WI38 (cell line): Measurements from ENCODE around the gene UBE2J1.

ENCODE experiments used
- H3K4me3 ChIP-seq: 2 replicates; pipeline ENCODE4 v1.5.1; 2011; ENCODE audit warnings: low read depth, mild to moderate bottlenecking, control low read depth, low read length
- CTCF ChIP-seq: IDR thresholded peaks from 2 replicates; pipeline ENCODE4 v1.5.1; 2012; ENCODE audit warnings: low read depth, mild to moderate bottlenecking, control low read depth, low read length

The UBE2J1 gene

DNA sequence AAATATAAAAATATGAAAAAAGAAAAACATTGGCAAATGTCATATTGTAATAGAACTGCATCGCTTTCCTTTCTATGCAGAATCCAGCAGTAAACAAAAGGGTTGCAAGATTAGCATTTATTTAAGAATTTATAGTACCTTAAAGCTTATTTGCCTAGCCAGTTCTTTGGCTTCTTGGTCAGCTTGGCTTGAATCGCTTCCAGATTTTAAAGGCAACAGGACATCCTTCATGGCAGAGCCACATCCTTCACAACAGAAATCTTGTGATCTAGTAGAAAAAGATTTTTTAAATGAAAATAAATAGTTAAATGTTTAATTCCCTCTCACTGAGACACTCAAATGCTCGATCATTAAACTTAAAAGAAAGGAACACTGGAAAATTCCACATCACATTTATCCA is 17.4 kb downstream of the UBE2J1 start:
- H3K4me3 ChIP-seq, result no peak overlapping the region
- TF ChIP-seq CTCF, result no peak

DNA sequence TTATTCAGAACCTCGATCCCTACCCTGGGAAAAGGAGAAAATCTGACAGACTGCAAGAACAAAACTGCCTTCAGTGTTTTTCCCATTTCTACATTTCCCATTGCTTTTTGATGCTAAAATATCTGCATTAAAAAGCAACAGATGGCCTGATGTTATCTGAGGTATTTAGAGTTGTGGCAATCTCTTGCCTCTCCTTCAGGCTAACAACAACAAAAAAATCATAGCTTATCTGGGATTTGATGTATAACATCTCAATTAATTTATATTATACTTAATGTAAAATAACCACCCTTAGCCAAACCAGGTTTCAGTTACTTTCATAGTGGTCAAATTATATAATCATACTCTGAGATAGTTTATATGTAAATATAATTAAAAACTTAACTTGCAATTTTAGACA is 21.6 kb downstream of the UBE2J1 start:
- no peak for TF ChIP-seq CTCF
- H3K4me3 ChIP-seq, result no peak overlapping the region

DNA sequence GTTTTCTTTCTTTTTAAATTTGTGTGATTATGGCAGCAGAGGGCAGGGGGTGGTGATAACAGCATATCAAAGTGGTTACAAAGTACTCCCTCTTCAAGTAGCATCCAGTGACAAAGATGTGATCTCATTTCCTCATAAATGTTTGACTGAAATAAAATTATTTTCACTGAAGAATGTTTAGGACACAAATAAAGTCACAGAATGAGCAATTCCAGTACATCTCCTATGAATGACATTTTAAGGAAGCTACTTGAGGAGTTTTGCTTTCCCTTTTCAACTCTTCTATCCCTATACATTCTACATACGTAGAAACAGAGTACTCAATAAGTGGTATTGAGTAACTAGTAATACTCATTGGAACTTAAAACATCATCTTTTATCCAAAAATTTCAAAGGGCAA is 23.5 kb downstream of the UBE2J1 start:
- no peak for TF ChIP-seq CTCF
- H3K4me3 ChIP-seq, result no peak overlapping the region

DNA sequence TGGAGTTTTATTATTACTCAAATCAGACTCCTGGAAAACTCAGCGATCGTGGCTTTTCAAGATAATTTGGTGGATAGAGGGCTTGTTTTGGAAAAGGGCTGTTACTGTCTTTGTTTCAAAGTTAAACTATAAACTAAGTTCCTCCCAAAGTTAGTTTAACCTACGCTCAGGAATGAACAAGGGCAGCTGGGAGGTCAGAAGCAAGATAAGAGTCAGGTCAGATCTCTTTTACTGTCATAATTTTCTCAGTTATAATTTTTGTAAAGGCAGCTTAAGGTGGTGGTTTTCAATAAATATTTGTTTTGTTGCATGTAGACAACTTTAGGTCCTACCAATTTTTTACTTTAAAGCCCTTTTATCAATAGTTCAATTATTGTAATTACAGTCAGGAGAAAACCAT is 28.2 kb downstream of the UBE2J1 start:
- H3K4me3 ChIP-seq, result no peak overlapping the region
- TF ChIP-seq CTCF, result no peak

GRCh38 chr6:89323511-89323971 is 29.0 kb downstream of the UBE2J1 start:
- TF ChIP-seq CTCF, result no peak
- no peak overlapping the region for H3K4me3 ChIP-seq

- no peak for TF ChIP-seq CTCF
- H3K4me3 ChIP-seq, result no peak overlapping the region
Measured at GRCh38 chr6:89321131-89321970, 31.2 kb downstream of the UBE2J1 start.

- H3K4me3 ChIP-seq, result no peak overlapping the region
- no peak for TF ChIP-seq CTCF
Measured at GRCh38 chr6:89320012-89320559, 32.4 kb downstream of the UBE2J1 start.
